H1 (cell line): Measurements from ENCODE around the gene RNU5D-1. TPM values are rescaled to one million over a fixed set of nuclear protein-coding genes. Genes with fewer than 3 reads are reported as not detected.

Experiments used
- CTCF ChIA-PET: fragments of 300-600 bp; sonication (Branson Sonifier 250); formaldehyde crosslinking; loops from one replicate; lab custom pipeline; 2021; ENCODE audit not compliant: partially characterized antibody; lab: Charles Lee
- POLR2A ChIA-PET: fragments of 300-600 bp; sonication (Branson Sonifier 250); formaldehyde crosslinking; loops from one replicate; lab custom pipeline; 2021; ENCODE audit warnings: inconsistent platforms; ENCODE audit not compliant: partially characterized antibody; lab: Charles Lee
- DNase-seq, 2 experiments: peaks; one replicate each; pipeline versions ENCODE4 v3.0.0 to v3.0.0-alpha.2; 2010 to 2022; ENCODE audit warnings: low spot score in 2 of 2, low read depth in 1 of 2, mixed read lengths in 1 of 2
- FAIRE-seq: peaks from 2 replicates; lab custom pipeline; 2011; peaks lifted over from hg19 to GRCh38; lab: Jason Lieb, UNC
- H2AFZ ChIP-seq: 2 replicates; pipeline ENCODE4 v1.8.1; 2012; ENCODE audit warnings: low read length, inconsistent platforms
- H2AK5ac ChIP-seq: 2 replicates; pipeline ENCODE4 v1.6.1; 2013; ENCODE audit warnings: low read depth, low read length
- H2BK120ac ChIP-seq: replicated peaks from 2 replicates; pipeline ENCODE3; 2013; ENCODE audit warnings: low read depth, low read length, inconsistent platforms
- H2BK12ac ChIP-seq: 2 replicates; pipeline ENCODE4 v1.6.1; 2013; ENCODE audit warnings: low read depth, low read length
- H2BK15ac ChIP-seq: 2 replicates; pipeline ENCODE4 v1.6.1; 2013; ENCODE audit warnings: low read length
- H2BK20ac ChIP-seq: 2 replicates; pipeline ENCODE4 v1.6.1; 2013; ENCODE audit warnings: low read length
- H2BK5ac ChIP-seq: 2 replicates; pipeline ENCODE4 v1.6.1; 2013; ENCODE audit warnings: low read depth, low read length
- H3K14ac ChIP-seq: 2 replicates; pipeline ENCODE4 v1.6.1; 2013; ENCODE audit warnings: inconsistent platforms; ENCODE audit not compliant: insufficient read length
- H3K18ac ChIP-seq: 2 replicates; pipeline ENCODE4 v1.6.1; 2013; ENCODE audit warnings: low read length; ENCODE audit errors: extremely low read depth
- H3K23ac ChIP-seq: 2 replicates; pipeline ENCODE4 v1.6.1; 2013; ENCODE audit warnings: inconsistent platforms; ENCODE audit not compliant: insufficient read length
- H3K23me2 ChIP-seq: 2 replicates; pipeline ENCODE4 v1.6.1; 2013; ENCODE audit warnings: low read depth, low read length
- H3K27ac ChIP-seq: 2 replicates; pipeline ENCODE4 v1.6.1; 2011; ENCODE audit warnings: low read depth, low read length, inconsistent platforms
- H3K27me3 ChIP-seq, 4 experiments: replicated peaks in 1 of 4; 1 replicate in 1 of 4; 2 replicates in 3 of 4; pipeline versions ENCODE4 v1.6.1 to v1.8.1; 2011 to 2013; ENCODE audit warnings: low read length in 3 of 4, mild to moderate bottlenecking in 3 of 4, inconsistent platforms in 2 of 4, mixed read lengths in 2 of 4, moderate library complexity in 1 of 4; ENCODE audit not compliant: control insufficient read depth in 3 of 4, insufficient read depth in 3 of 4; ENCODE audit errors: extremely low read depth in 1 of 4
- H3K36me3 ChIP-seq, 4 experiments: 2 replicates each; pipeline versions ENCODE4 v1.6.1 to v1.8.1; 2011 to 2013; ENCODE audit warnings: mild to moderate bottlenecking in 4 of 4, low read length in 3 of 4, moderate library complexity in 2 of 4, control low read depth in 1 of 4, inconsistent platforms in 1 of 4; ENCODE audit not compliant: insufficient read depth in 4 of 4, control insufficient read depth in 2 of 4
- H3K4ac ChIP-seq: replicated peaks from 2 replicates; pipeline ENCODE3; 2013; ENCODE audit warnings: low read length, low read depth, mixed read lengths, inconsistent platforms; ENCODE audit not compliant: insufficient read length
- H3K4me1 ChIP-seq, 4 experiments: replicated peaks in 1 of 4; 1 replicate in 1 of 4; 2 replicates in 3 of 4; pipeline versions ENCODE4 v1.6.1 to v1.8.1; 2011 to 2013; ENCODE audit warnings: low read length in 3 of 4, inconsistent platforms in 2 of 4, mixed read lengths in 1 of 4; ENCODE audit not compliant: insufficient read depth in 4 of 4, control insufficient read depth in 3 of 4
- H3K4me2 ChIP-seq, 2 experiments: 2 replicates each; pipeline versions ENCODE4 v1.6.1 to v1.8.1; 2011 to 2013; ENCODE audit warnings: low read depth in 2 of 2, low read length in 2 of 2, control low read depth in 1 of 2, inconsistent platforms in 1 of 2, mild to moderate bottlenecking in 1 of 2; ENCODE audit not compliant: insufficient read depth in 1 of 2
- H3K4me3 ChIP-seq, 4 experiments: fragments of 200-600, 300-600 bp in 1 of 4; sonication (generic), shearing (Covaris generic), sonication (Bioruptor Twin) in 1 of 4; 2 replicates each; pipeline versions ENCODE4 v1.5.1 to v1.8.1; 2011 to 2016; ENCODE audit warnings: low read length in 4 of 4, low read depth in 3 of 4, control low read depth in 2 of 4, inconsistent platforms in 2 of 4, mild to moderate bottlenecking in 2 of 4, mixed read lengths in 1 of 4, moderate library complexity in 1 of 4; ENCODE audit not compliant: insufficient read depth in 2 of 4; ENCODE audit errors: extremely low read depth in 1 of 4
- H3K56ac ChIP-seq: replicated peaks from 2 replicates; pipeline ENCODE3; 2013; ENCODE audit warnings: low read depth, mild to moderate bottlenecking, mixed read lengths, low read length, inconsistent platforms; ENCODE audit not compliant: insufficient read length
- H3K79me1 ChIP-seq: 2 replicates; pipeline ENCODE4 v1.6.1; 2013; ENCODE audit warnings: low read depth, low read length, control low read depth
- H3K79me2 ChIP-seq, 2 experiments: 2 replicates each; pipeline versions ENCODE4 v1.6.1 to v1.8.1; 2012 to 2013; ENCODE audit warnings: low read length in 2 of 2, mild to moderate bottlenecking in 2 of 2, inconsistent platforms in 1 of 2; ENCODE audit not compliant: insufficient read depth in 2 of 2, control insufficient read depth in 1 of 2
- H3K9ac ChIP-seq, 4 experiments: replicated peaks in 1 of 4; 1 replicate in 1 of 4; 2 replicates in 3 of 4; pipeline versions ENCODE4 v1.6.1 to v1.8.1; 2011 to 2013; ENCODE audit warnings: low read depth in 3 of 4, low read length in 3 of 4, control low read depth in 2 of 4, mild to moderate bottlenecking in 2 of 4, moderate library complexity in 2 of 4, inconsistent platforms in 1 of 4; ENCODE audit errors: extremely low read depth in 1 of 4
- H3K9me3 ChIP-seq, 2 experiments: 2 replicates each; pipeline versions ENCODE4 v1.6.1 to v1.8.1; 2012 to 2013; ENCODE audit warnings: mild to moderate bottlenecking in 2 of 2, moderate library complexity in 2 of 2, control low read depth in 1 of 2, inconsistent platforms in 1 of 2, low read depth in 1 of 2, low read length in 1 of 2, mixed read lengths in 1 of 2; ENCODE audit not compliant: insufficient read depth in 2 of 2
- H4K20me1 ChIP-seq, 2 experiments: replicated peaks in 1 of 2; 2 replicates each; pipeline versions ENCODE3 to v1.8.1; 2011 to 2013; ENCODE audit warnings: inconsistent platforms in 2 of 2, low read length in 2 of 2, mild to moderate bottlenecking in 1 of 2; ENCODE audit not compliant: insufficient read depth in 2 of 2, control insufficient read depth in 1 of 2
- H4K5ac ChIP-seq: 2 replicates; pipeline ENCODE4 v1.6.1; 2013; ENCODE audit warnings: low read length, low read depth, mixed read lengths, inconsistent platforms; ENCODE audit not compliant: insufficient read length
- H4K8ac ChIP-seq: 2 replicates; pipeline ENCODE4 v1.8.0; 2013; ENCODE audit warnings: mild to moderate bottlenecking, moderate library complexity, low read length, inconsistent platforms; ENCODE audit not compliant: insufficient read depth; ENCODE audit errors: extremely low read depth
- H4K91ac ChIP-seq: replicated peaks from 2 replicates; pipeline ENCODE3; 2013; ENCODE audit warnings: low read length, mixed read lengths, inconsistent platforms; ENCODE audit not compliant: insufficient read length
- CREB1 ChIP-seq: IDR thresholded peaks from 2 replicates; pipeline ENCODE4 v1.6.1; 2012; ENCODE audit warnings: inconsistent platforms
- EGR1 ChIP-seq: IDR thresholded peaks from 2 replicates; pipeline ENCODE4 v1.6.1; 2011; ENCODE audit warnings: low read depth, low read length, borderline replicate concordance
- RAD21 ChIP-seq, 2 experiments: IDR thresholded peaks in 1 of 2; conservative IDR thresholded peaks in 1 of 2; 2 replicates each; pipeline ENCODE4 v1.6.1; 2011; ENCODE audit warnings: low read depth in 2 of 2, low read length in 2 of 2, improper control_type of control experiment in 1 of 2, inconsistent platforms in 1 of 2, mild to moderate bottlenecking in 1 of 2, moderate library complexity in 1 of 2
- RNF2 ChIP-seq: fragments of 200-900, 300-1000 bp; sonication (generic); IDR thresholded peaks from 2 replicates; pipeline ENCODE4 v1.7.1; 2016; ENCODE audit warnings: borderline replicate concordance, low read depth, mild to moderate bottlenecking, antibody characterized with exemption, low read length; ENCODE audit not compliant: poor library complexity, severe bottlenecking; ENCODE audit errors: missing control alignments
- SIN3A ChIP-seq, 2 experiments: IDR thresholded peaks in 1 of 2; conservative IDR thresholded peaks in 1 of 2; 2 replicates each; pipeline ENCODE4 v1.6.1; 2011 to 2012; ENCODE audit warnings: low read length in 2 of 2, improper control_type of control experiment in 1 of 2, low read depth in 1 of 2, mild to moderate bottlenecking in 1 of 2
- TAF7 ChIP-seq: optimal IDR thresholded peaks from 2 replicates; pipeline ENCODE3; 2011; ENCODE audit warnings: low read depth, mild to moderate bottlenecking, inconsistent platforms, low read length, moderate library complexity, borderline replicate concordance
- WGBS, 2 experiments: shearing (Covaris generic) in 1 of 2; methylation state at CpG; one replicate each; pipeline versions ENCODE4 v1.1.6 to v1.1.7; 2013 to 2015; ENCODE audit warnings: low lambda C conversion rate in 2 of 2, mixed read lengths in 2 of 2, inconsistent platforms in 1 of 2, low coverage in 1 of 2, missing lambda C conversion rate in 1 of 2; ENCODE audit not compliant: insufficient replicate concordance in 2 of 2, insufficient coverage in 1 of 2, insufficient read length in 1 of 2; ENCODE audit errors: extremely low coverage in 1 of 2, missing lambda C conversion rate in 1 of 2; 5-methylcytosine and 5-hydroxymethylcytosine counted together
- polyA plus RNA-seq, 7 experiments: library from polyadenylated mRNA; depleted of rRNA in 3 of 7; stranded (reverse) in 5 of 7; unstranded in 2 of 7; fragments of >200 nt in 5 of 7; fragments of 200-250 nt in 2 of 7; gene quantifications; 1 replicate in 5 of 7; 2 replicates in 1 of 7; 4 replicates in 1 of 7; pipeline versions ENCODE4 v1.2.1 to v1.2.3, GENCODE V29; 2011 to 2013; ENCODE audit warnings: missing spikeins in 2 of 7, mixed read lengths in 2 of 7
- total RNA-seq: library from RNA; stranded (reverse); fragmentation: NEBNext Ultra II Directional; extraction: Animal tissue kit (Norgen Biotek cat#: 25700); gene quantifications from 2 replicates; pipeline ENCODE4 v1.2.1, GENCODE V29; 2021
- TF ChIP-seq, protein P1 (sequence below): IDR thresholded peaks from 2 replicates; pipeline ENCODE4 v1.6.1; 2012; ENCODE audit warnings: inconsistent platforms

Gene RNU5D-1
- total and polyA plus RNA-seq, 2 of the 8 experiments (the other 6 are each of a cell fraction or from before 2014, with no cell fraction given) = under 0.01 TPM; not detected in 1

DNA sequence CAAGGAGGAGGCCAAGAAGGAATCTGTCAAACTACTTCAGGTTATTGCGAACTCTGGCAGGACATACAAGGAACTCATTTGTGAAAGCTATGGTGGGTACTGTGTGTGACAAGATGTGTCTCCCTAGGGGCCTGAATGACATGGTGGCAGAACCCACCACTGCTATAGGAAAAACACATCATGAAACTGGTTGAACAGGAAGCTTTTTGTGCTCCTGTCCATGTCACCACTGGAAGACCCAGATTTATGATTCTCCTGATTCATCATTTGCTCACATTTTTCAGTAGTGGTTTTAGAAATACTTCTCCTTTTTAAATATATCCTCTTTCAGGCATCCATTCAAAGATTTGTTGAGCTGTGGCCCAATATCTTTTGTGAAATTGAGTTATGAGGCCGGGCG, 32.8 kb downstream of the RNU5D-1 start:
- Histone ChIP-seq H2BK12ac (no peak overlapping the region), H3K9ac (no peak overlapping the region), H4K8ac (no peak overlapping the region), H3K4ac (no peak overlapping the region), H3K27me3 (no peaks in the 10 kb centered on the region), H2BK5ac (no peak overlapping the region), H3K4me1 (no peaks in the 10 kb centered on the region), H4K5ac (no peak overlapping the region), H3K9me3 (no peaks in the 10 kb centered on the region), H4K91ac (no peak overlapping the region), H2BK20ac (no peak overlapping the region), H2AK5ac (no peak overlapping the region), H3K27ac (no peak overlapping the region), H3K56ac (no peak overlapping the region), H4K20me1 (no peaks in the 10 kb centered on the region), H3K23me2 (no peaks in the 10 kb centered on the region), H2BK120ac (no peak overlapping the region), H3K36me3 (no peaks in the 10 kb centered on the region), H3K79me2 (no peaks in the 10 kb centered on the region), H3K14ac (no peak overlapping the region), H3K4me2 (no peak overlapping the region), H3K79me1 (no peaks in the 10 kb centered on the region), H3K23ac (no peak overlapping the region), H2BK15ac (no peak overlapping the region), H3K18ac (no peak overlapping the region), H2AFZ (no peak overlapping the region), H3K4me3 (no peak overlapping the region)
- CTCF ChIA-PET = interaction anchor here (0.8 to 0.9 kb wide), 2 partner anchors 14 to 19 kb away, joined by 3 read pairs; no protein-coding TSS in a partner anchor
- no peak for TF ChIP-seq RAD21 (IDR thresholded peaks at IDR 0.05 in 1 of 2, conservative IDR thresholded peaks at IDR 0.05 in 1 of 2; ENCODE audit: low read depth in 2 of 2, low read length in 2 of 2)
- TF ChIP-seq EGR1 = no peak
- TF ChIP-seq TAF7 = no peak
- no peak for TF ChIP-seq CREB1
- no peak for TF ChIP-seq RNF2
- TF ChIP-seq, protein P1, sequence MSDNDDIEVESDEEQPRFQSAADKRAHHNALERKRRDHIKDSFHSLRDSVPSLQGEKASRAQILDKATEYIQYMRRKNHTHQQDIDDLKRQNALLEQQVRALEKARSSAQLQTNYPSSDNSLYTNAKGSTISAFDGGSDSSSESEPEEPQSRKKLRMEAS = no peak
- TF ChIP-seq SIN3A (conservative IDR thresholded peaks at IDR 0.05 in 1 of 2, IDR thresholded peaks at IDR 0.05 in 1 of 2; ENCODE audit: low read depth in 1 of 2, low read length in 2 of 2) = no peak
- POLR2A ChIA-PET = interaction anchor here (2.3 kb wide), 1 partner anchor 24 kb away, joined by 12 read pairs; no protein-coding TSS in a partner anchor
- FAIRE-seq (no peak), DNase-seq (no peak)
- WGBS, 2 experiments = 96% methylated on average over 3 of the region's 3 CpGs; no CpG with 5 or more reads in 1 of the 2 experiments
